HG03135 (cell line): ENCODE measurements around the gene PRPF40A.
A peak's percentile ranks its signal among the peaks of the same experiment; 100 is the strongest.
"Not testable (repeated sequence)": the region's sequence is repeated elsewhere in the genome, so short reads cannot be mapped to it uniquely, and the experiment has no call there.

ENCODE experiments used
- ATAC-seq: cut with Tn5 transposase; IDR thresholded peaks from one replicate; pipeline ENCODE4 v1.9.1; 2021; ENCODE audit warnings: mild to moderate bottlenecking, moderate library complexity; ENCODE audit not compliant: unreplicated experiment

The PRPF40A gene

GRCh38 chr2:152717228-152718075 lies at the start of gene PRPF40A:
PRPF40A (minus strand) TSS chr2:152717461; CDS start chr2:152717439, 22 bp downstream.
- ATAC-seq: peak; percentile 70

- no peak for ATAC-seq
Observed at GRCh38 chr2:152766928-152767327, 49.7 kb upstream of the PRPF40A start.

GRCh38 chr2:152763651-152764050 lies 46.4 kb upstream of the PRPF40A start:
- ATAC-seq: no peak

GRCh38 chr2:152763208-152763607 lies 45.9 kb upstream of the PRPF40A start:
- not testable (repeated sequence) for ATAC-seq

- no peak for ATAC-seq
Observed at GRCh38 chr2:152762202-152762601, 44.9 kb upstream of the PRPF40A start.

GRCh38 chr2:152761214-152761613 lies 44.0 kb upstream of the PRPF40A start:
- ATAC-seq: no peak

- no peak for ATAC-seq
Observed at GRCh38 chr2:152759290-152760072, 42.2 kb upstream of the PRPF40A start.

GRCh38 chr2:152755029-152755428 lies 37.8 kb upstream of the PRPF40A start:
- ATAC-seq: no peak

GRCh38 chr2:152747751-152748150 lies 30.5 kb upstream of the PRPF40A start:
- ATAC-seq: not testable (repeated sequence)

GRCh38 chr2:152743002-152743401 lies 25.7 kb upstream of the PRPF40A start:
- no peak for ATAC-seq

GRCh38 chr2:152740743-152741328 lies 23.6 kb upstream of the PRPF40A start:
- peak; percentile 85 for ATAC-seq

- not testable (repeated sequence) for ATAC-seq
Observed at GRCh38 chr2:152739705-152740104, 22.4 kb upstream of the PRPF40A start.

- ATAC-seq: no peak
Observed at GRCh38 chr2:152738438-152738837, 21.2 kb upstream of the PRPF40A start.

- ATAC-seq: not testable (repeated sequence)
Observed at GRCh38 chr2:152737509-152737908, 20.2 kb upstream of the PRPF40A start.

- ATAC-seq: peak; percentile 77
Observed at GRCh38 chr2:152730591-152731333, 13.5 kb upstream of the PRPF40A start.

GRCh38 chr2:152729844-152730243 lies 12.6 kb upstream of the PRPF40A start:
- ATAC-seq: no peak

- no peak for ATAC-seq
Observed at GRCh38 chr2:152723918-152724317, 6.7 kb upstream of the PRPF40A start.

- ATAC-seq: not testable (repeated sequence)
Observed at GRCh38 chr2:152722639-152723038, 5.4 kb upstream of the PRPF40A start.

- ATAC-seq: no peak
Observed at GRCh38 chr2:152720794-152721193, 3.5 kb upstream of the PRPF40A start.

- ATAC-seq: peak; percentile 16
Observed at GRCh38 chr2:152718909-152719645, 1.8 kb upstream of the PRPF40A start.
